DLD1 (cell line): ENCODE measurements around the gene NCMAP.

ENCODE experiments used
- in situ Hi-C: cut with HindIII; loops from 2 replicates; pipeline ENCODE4 v1.10.0; 2017; ENCODE audit warnings: low sequenced_read_pairs

Gene NCMAP

GRCh38 chr1:24566236-24566867 is 10.5 kb downstream of the NCMAP start:
- in situ Hi-C loops: no loop called here

- in situ Hi-C loops: no loop called here
Measured at GRCh38 chr1:24567792-24568388, 12.0 kb downstream of the NCMAP start.

- in situ Hi-C loops: no loop called here
Measured at GRCh38 chr1:24568475-24568874, 12.6 kb downstream of the NCMAP start.

GRCh38 chr1:24570265-24571125 is 14.6 kb downstream of the NCMAP start:
- in situ Hi-C loops: no loop called here

GRCh38 chr1:24572301-24572700 is 16.4 kb downstream of the NCMAP start:
- in situ Hi-C loops: no loop called here

GRCh38 chr1:24575905-24576587 is 20.2 kb downstream of the NCMAP start:
- in situ Hi-C loops: no loop called here

GRCh38 chr1:24578846-24579245 is 23.0 kb downstream of the NCMAP start:
- in situ Hi-C loops: no loop called here

- in situ Hi-C loops: no loop called here
Measured at GRCh38 chr1:24580756-24581155, 24.9 kb downstream of the NCMAP start.

GRCh38 chr1:24584171-24584647 is 28.3 kb downstream of the NCMAP start:
- in situ Hi-C loops: no loop called here

- in situ Hi-C loops: no loop called here
Measured at GRCh38 chr1:24586119-24586518, 30.2 kb downstream of the NCMAP start.

GRCh38 chr1:24586970-24587820 is 31.3 kb downstream of the NCMAP start:
- in situ Hi-C loops: no loop called here

GRCh38 chr1:24588573-24588972 is 32.7 kb downstream of the NCMAP start:
- in situ Hi-C loops: no loop called here

- in situ Hi-C loops: no loop called here
Measured at GRCh38 chr1:24589200-24589599, 33.3 kb downstream of the NCMAP start.

- in situ Hi-C loops: no loop called here
Measured at GRCh38 chr1:24591781-24592180, 35.9 kb downstream of the NCMAP start.

GRCh38 chr1:24594328-24594598 is 38.4 kb downstream of the NCMAP start:
- in situ Hi-C loops: no loop called here

- in situ Hi-C loops: no loop called here
Measured at GRCh38 chr1:24596401-24596880, 40.6 kb downstream of the NCMAP start.

GRCh38 chr1:24599265-24599664 is 43.4 kb downstream of the NCMAP start:
- in situ Hi-C loops: no loop called here

- in situ Hi-C loops: no loop called here
Measured at GRCh38 chr1:24600551-24600950, 44.7 kb downstream of the NCMAP start.

- in situ Hi-C loops: no loop called here
Measured at GRCh38 chr1:24605534-24606295, 49.8 kb downstream of the NCMAP start.

GRCh38 chr1:24606296-24606605 is 50.4 kb downstream of the NCMAP start:
- in situ Hi-C loops: no loop called here
